Right hindlimb (tissue), 1 donor: ENCODE measurements around the gene RNU5D-1.
A peak's percentile ranks its signal among the peaks of the same experiment; 100 is the strongest.
"Not testable (repeated sequence)": the region's sequence is repeated elsewhere in the genome, so short reads cannot be mapped to it uniquely, and the experiment has no call there.

Source experiments
- DNase-seq: peaks from one replicate; pipeline ENCODE4 v3.0.0-alpha.2; 2018

RNU5D-1 gene

DNA sequence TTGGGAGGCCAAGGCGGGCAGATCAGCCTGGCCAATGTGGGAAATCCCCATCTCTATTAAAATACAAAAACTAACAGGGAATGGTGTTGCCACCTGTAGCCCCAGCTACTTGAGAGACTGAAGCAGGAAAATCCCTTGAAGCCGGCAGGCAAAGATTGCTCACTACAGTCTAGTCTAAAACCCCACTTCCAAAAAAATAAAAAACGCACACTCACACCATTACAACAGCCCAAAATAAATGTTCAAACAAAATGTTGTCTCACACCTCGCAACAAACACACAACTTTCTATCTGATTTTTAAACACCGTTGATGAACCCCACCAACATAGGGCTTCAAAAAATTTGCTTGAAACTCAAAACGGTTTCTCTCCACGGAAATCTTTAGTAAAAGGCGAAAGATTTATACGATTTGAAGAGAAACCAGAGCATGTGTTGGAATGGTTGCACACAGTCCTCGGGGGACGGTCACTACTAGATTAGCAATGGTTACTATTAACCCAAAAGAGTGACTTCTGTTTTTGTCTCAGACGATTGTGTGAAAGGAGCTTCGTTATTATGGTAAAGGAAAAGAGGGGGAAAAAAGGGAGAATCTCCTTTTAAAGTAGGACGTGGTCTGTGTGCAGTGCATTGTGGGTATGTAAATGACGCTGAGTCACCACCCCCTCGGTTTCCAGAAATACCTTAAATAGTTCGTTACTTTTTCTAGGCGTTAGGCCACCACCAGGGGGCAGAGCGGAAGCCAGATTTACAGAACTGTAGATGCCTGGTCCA, at the start of gene RNU5D-1:
Gene RNU5D-1 (minus strand): TSS at position 430 of the 772 bp plus-strand sequence.
- peak; percentile 94 for DNase-seq

DNA sequence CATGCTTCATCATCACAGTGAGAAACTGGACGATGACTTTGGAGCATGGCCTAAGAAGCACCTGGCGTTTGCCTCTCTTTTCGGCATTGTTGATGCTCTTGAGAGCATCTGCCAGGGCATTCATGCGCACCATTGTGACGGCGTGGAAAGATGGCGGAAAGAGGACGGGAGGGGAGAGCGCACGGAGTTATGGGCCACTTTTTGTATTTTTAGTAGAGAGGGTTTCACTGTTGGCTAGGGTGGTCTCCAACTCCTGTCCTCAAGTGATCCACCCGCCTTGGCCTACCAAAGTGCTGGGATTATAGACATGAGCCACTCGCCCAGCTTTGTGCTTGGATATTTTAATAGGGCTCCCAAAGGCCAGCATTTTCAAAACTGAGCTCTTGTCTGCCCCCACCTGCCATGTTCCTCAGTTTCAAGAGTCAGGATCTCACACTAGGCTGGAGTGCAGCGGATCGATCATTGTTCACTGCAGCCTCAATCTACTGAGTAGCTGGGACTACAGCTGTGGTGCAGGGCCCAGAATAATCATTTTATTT, 49.7 kb upstream of the RNU5D-1 start:
- DNase-seq: no peak

DNA sequence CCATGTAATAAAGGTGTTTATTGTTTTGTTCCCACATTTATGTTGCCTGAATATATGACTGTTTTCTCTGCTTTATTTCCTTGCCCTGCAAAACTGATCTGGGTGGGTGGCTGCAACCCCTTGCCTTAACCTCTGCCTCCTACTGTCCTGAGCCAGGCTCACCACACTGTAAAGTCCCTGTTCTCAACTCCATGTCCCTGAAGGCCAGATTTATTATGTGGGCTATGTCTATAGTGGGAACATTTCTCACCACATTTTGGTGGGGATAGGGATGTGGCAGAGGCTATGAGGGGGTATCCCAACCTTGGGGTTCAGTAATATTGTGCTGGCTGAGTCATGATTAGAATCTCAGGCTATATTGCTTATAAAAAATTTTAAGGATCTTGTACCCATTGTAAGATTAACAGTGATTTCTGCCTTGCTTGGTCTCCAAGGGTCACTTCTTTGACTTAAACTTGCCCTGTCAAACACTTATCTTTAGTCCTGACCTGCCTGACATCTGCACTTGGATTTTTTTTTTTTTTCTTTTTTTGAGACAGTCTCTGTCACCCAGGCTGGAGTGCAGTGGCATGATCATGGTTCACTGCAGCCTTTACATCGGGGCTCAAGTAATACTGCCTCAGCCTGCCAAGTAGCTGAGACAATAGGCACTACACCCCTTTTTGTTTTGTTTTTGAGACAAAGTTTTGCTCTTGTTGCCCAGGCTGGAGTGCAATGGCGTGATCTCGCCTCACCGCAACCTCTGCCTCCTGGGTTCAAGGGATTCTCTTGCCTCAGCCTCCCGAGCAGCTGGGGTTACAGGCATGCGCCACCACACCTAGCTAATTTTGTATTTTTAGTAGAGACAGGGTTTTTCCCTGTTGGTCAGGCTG, 48.0 kb upstream of the RNU5D-1 start:
- no peak for DNase-seq

GRCh38 chr1:44777969-44778635, 47.1 kb upstream of the RNU5D-1 start:
- DNase-seq: no peak

DNA sequence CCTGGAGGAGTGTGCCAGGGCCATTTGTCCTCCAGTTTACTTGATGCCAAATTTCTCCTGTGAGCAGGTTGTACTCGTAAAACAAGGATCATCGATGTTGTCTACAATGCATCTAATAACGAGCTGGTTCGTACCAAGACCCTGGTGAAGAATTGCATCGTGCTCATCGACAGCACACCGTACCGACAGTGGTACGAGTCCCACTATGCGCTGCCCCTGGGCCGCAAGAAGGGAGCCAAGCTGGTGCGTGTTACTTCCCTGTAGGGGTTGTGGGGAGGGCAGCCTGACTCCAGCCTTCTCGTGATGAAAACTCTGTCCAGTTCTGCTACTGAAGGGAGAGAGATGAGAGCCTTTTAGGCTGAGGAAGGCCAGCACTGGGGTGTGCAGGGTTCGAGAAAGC, 46.6 kb upstream of the RNU5D-1 start:
- no peak for DNase-seq

DNA sequence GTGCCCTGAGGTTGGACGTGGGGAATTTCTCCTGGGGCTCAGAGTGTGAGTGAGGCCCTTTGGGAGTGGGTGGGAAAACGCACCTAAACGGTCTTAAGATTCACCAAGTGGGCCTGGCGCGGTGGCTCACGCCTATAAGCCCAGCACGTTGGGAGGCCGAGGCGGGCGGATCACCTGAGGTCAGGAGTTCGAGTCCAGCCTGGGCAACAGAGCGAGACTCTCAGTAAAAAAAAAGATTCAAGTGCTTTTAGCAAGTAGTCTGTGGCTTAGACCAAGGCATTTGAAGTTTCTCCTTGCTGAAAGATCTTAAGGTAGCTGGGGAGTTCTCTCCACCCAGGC, 45.7 kb upstream of the RNU5D-1 start:
- no peak for DNase-seq

GRCh38 chr1:44775930-44776729, 45.2 kb upstream of the RNU5D-1 start:
- DNase-seq: no peak

GRCh38 chr1:44775078-44775929, 44.3 kb upstream of the RNU5D-1 start, which contains the start of gene RPS8:
Gene RPS8, plus strand, starts transcription at chr1:44775540. Its CDS starts 57 bp downstream, at chr1:44775597.
- peak; percentile 95 for DNase-seq

DNA sequence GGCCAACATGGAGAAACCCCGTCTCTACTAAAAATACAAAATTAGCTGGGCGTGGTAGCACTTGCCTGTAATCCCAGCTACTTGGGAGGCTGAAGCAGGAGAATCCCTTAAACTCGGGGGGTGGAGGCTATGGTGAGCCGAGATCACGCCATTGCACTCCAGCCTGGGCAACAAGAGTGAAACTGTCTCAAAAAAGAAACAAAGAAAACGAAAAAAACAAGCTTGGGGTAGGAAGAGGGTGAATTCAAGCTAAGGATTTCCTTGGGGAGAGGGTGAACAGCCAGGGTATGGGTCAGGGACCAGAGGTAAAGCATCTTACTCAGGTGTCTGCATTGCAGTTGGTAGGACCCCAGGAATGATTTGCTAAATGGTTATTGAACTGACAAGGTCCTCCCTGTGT, 35.5 kb upstream of the RNU5D-1 start:
- not testable (repeated sequence) for DNase-seq

DNA sequence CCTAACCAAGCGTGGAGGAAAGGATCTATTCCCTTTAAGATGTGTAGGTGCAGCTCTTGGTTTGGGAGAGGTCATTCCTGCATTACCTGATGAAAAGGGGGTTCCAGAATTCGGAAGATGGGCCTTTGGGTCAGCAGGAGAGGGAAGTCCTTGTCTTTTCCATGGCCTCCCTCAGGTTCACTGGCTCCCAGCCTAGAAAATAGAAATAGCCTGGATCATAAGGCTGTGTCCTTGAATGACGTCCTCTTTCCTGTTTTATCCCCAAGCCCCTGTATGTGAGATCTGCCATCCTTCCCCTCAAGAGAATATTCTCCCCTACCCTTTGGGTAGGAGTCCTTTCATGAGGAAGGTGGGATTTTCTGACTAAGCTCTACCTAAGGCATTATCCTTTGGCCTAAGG, 29.9 kb upstream of the RNU5D-1 start:
- no peak for DNase-seq

DNA sequence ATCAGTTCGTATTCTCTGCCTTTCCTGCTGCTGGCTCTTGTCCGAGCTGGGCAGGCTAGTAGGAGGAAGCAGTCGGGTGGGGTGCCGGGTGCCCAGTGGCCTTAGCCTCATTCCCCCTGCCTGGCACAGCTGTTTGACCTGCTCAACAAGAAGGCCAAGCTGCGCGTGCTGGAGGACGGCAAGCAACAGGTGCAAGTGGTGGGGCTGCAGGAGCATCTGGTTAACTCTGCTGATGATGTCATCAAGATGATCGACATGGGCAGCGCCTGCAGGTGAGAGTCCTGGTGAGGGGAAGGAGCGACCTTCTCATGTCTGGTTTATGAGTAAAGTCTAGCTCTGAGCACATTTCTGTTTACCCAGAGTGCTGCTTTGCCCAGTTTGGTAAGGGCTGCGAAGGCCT, 28.1 kb upstream of the RNU5D-1 start:
- DNase-seq: no peak

- DNase-seq: no peak
Observed at GRCh38 chr1:44757420-44757819, 26.4 kb upstream of the RNU5D-1 start.

DNA sequence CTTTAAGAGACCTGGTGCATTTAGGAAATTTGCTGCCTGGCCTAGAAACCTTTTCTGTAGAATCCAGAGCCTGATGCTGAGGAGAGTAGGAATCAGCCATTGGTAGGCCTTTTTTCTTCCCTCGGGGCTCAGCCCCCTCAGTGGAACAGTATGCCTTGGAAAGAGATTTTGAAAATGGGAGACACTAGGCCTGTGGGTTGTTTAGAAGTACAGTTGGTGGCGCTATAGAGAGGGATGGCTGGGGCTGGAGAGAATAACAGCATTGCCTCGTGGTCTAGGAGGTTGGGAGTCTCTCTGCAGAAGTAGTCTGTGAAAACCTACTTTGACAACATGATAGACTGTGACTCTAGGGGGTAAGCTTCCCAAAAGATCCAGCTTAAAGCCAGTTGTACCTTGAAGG, 16.9 kb upstream of the RNU5D-1 start:
- DNase-seq: no peak

DNA sequence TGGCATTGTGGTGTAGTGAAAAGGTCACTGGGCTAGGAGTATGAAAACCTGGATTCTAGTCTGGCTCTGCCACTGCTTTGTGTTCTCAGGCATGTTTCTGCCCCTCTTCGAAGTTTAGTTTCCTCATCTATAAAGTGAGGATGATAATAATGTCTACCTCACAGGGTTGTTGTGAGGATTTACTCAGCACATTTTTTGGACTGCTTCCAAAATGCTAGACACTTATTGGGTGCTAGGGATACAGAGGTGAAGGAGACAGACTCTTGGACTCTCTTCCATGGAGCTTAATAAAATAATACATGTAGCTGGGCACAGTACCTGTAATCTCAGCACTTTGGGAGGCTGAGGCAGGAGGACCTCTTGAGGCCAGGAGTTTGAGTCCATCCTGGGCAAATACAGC, 12.2 kb upstream of the RNU5D-1 start:
- DNase-seq: no peak

GRCh38 chr1:44740179-44740617, 9.2 kb upstream of the RNU5D-1 start:
- no peak for DNase-seq

GRCh38 chr1:44739307-44740178, 8.6 kb upstream of the RNU5D-1 start, which contains the start of gene KIF2C:
Gene KIF2C, plus strand, starts transcription at chr1:44739837. Its CDS starts 96 bp downstream, at chr1:44739933.
- peak; percentile 98 for DNase-seq

GRCh38 chr1:44738953-44739306, 8.0 kb upstream of the RNU5D-1 start:
- not testable (repeated sequence) for DNase-seq

DNA sequence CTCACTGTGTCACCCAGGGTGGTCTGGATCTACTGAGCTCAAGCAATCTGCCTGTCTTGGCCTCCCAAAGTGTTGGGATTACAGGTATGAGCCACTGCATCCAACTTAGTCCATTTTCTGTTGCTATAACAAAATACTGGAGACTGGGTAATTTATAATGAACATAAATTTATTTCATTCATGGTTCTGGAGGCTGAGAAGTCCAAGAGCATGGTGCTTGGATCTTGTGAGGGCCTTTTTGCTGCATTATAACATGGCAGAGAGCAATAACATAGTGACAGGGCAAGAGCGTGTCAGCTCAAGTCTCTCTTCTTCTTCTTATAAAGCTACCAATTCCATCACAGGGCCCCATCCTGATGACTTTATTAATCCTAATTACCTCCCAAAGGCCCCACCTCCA, 5.0 kb upstream of the RNU5D-1 start:
- DNase-seq: no peak

DNA sequence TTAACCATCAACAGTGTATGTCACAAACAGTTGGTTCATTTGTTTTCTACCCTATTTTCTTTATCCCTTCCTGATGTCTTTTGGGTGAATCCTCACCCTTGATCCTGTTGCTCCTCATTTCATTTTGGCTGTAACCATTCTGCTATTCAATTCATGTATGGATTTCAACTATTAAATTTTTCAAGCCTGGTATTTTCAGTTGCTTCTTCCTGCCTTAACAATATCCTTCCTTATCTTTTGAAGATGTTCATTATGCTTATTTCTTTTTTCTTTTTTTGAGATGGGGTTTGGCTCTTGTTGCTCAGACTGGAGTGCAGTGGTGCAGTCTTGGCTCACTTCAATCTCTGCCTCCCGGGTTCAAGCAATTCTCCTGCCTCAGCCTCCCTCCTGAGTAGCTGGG, 2.8 kb upstream of the RNU5D-1 start:
- DNase-seq: no peak

- DNase-seq: no peak
Observed at GRCh38 chr1:44733365-44733764, 2.4 kb upstream of the RNU5D-1 start.
